NCI-H446 treated with DMSO at 0.1 percent for 48 hours (cell line): ENCODE results near the gene THYN1.

Experiments
- DNase-seq: peaks from one replicate; lab custom pipeline; 2025; lab: John Stamatoyannopoulos, UW

The THYN1 gene

GRCh38 chr11:134223121-134223520 lies 30.0 kb downstream of the THYN1 start:
- no peak for DNase-seq

- no peak for DNase-seq
Observed at GRCh38 chr11:134216816-134217215, 36.3 kb downstream of the THYN1 start.

GRCh38 chr11:134215836-134216235 lies 37.3 kb downstream of the THYN1 start:
- DNase-seq = no peak

GRCh38 chr11:134207538-134208239 lies 45.5 kb downstream of the THYN1 start:
- DNase-seq = no peak

- no peak for DNase-seq
Observed at GRCh38 chr11:134206185-134206584, 47.0 kb downstream of the THYN1 start.

GRCh38 chr11:134205729-134206128 lies 47.4 kb downstream of the THYN1 start:
- DNase-seq = no peak

GRCh38 chr11:134202661-134203060 lies 50.5 kb downstream of the THYN1 start:
- no peak for DNase-seq

GRCh38 chr11:134200688-134201087 lies 52.5 kb downstream of the THYN1 start:
- DNase-seq = no peak

GRCh38 chr11:134199531-134199930 lies 53.6 kb downstream of the THYN1 start:
- no peak for DNase-seq
